ENCODE data around the gene MEGF6. TPM values are rescaled to one million over a fixed set of nuclear protein-coding genes. Genes with fewer than 3 reads are reported as not detected.

The MEGF6 gene
- total RNA-seq, 4 donors from 2014 or later, result 4.1 to 27.1 (median 11.4) TPM

DNA sequence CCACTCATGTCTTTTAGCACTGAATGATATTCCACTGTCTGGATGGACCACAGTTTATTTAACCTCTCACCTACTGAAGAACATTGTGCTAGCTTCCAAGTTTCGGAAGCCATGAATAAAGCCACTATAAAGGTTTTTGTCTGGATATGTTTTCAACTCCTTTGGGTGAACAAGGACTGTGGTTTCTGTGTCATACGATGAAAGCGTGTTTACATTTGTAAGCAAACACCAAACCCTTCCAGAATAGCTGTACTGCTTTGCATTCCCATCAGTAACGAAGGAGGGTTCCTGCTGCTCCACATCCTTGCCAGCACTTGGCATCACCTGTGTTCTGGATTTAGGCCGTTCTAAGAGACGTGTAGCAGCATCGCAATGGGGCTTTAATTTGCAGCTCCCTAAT, 167.5 kb downstream of the MEGF6 start:
- H3K36me3 ChIP-seq, result no peaks in the 10 kb centered on the region
- peaks cover 0 to 3% of the 10 kb centered on the region in 2 donors for H3K9me3 ChIP-seq
- WGBS, 2 donors (ENCODE audit: low coverage in 1 of 2), result 67% methylated on average over 7 of the region's 7 CpGs; no CpG with 5 or more reads in 1 of the 2 donors
- TF ChIP-seq EP300 (IDR thresholded peaks at IDR 0.05; ENCODE audit: low read depth) (no peak), POLR2A (IDR thresholded peaks at IDR 0.05) (no peak), POLR2AphosphoS5 (IDR thresholded peaks at IDR 0.05) (no peak)
- TF ChIP-seq, protein P1, sequence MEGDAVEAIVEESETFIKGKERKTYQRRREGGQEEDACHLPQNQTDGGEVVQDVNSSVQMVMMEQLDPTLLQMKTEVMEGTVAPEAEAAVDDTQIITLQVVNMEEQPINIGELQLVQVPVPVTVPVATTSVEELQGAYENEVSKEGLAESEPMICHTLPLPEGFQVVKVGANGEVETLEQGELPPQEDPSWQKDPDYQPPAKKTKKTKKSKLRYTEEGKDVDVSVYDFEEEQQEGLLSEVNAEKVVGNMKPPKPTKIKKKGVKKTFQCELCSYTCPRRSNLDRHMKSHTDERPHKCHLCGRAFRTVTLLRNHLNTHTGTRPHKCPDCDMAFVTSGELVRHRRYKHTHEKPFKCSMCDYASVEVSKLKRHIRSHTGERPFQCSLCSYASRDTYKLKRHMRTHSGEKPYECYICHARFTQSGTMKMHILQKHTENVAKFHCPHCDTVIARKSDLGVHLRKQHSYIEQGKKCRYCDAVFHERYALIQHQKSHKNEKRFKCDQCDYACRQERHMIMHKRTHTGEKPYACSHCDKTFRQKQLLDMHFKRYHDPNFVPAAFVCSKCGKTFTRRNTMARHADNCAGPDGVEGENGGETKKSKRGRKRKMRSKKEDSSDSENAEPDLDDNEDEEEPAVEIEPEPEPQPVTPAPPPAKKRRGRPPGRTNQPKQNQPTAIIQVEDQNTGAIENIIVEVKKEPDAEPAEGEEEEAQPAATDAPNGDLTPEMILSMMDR (IDR thresholded peaks at IDR 0.05), result no peak
- H3K27me3 ChIP-seq, result peaks cover 24% of the 10 kb centered on the region
- intact Hi-C loops (cut with DNase I; ENCODE audit: low total_unique reads), result no loop called here
- H3K4me3 ChIP-seq, result no peak overlapping the region
- no peak for DNase-seq
- H3K4me1 ChIP-seq, result no peaks in the 10 kb centered on the region
- H3K27ac ChIP-seq, result no peak overlapping the region
- in situ Hi-C loops (cut with MboI; ENCODE audit: low pct_ligation_motif_present in 1 of 4, low pct_unique_long_range_greater_than_20kb in 1 of 4, low sequenced_read_pairs in 3 of 4), result loop anchor here in 2 of 4 donors (25.0 kb wide), 2 partner anchors 432 to 607 kb away; partner anchors contain the start of gene ACTRT2 (in 2 of the 2)

DNA sequence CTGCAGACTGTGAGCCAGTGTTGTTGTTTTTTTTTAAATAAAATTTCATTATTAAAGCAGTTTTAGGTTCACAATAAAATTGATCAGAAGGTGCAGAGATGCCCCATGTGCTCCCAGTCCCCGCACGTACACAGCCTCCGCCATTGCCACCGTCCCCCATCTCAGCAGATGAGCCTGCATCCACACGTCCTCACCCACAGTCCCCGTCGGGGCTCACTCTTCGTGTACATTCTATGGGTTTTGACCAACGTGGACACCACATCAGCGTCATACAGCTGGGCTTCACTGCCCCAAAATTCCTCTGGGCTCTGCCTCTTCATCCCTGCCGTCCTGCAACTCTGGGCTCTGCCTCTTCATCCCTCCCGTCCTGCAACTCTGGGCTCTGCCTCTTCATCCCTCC, 168.4 kb downstream of the MEGF6 start:
- Histone ChIP-seq H3K4me1 (no peaks in the 10 kb centered on the region), H3K4me3 (no peak overlapping the region), H3K27me3 (peaks cover 24% of the 10 kb centered on the region), H3K27ac (no peak overlapping the region), H3K9me3 (peaks cover 0 to 1% of the 10 kb centered on the region in 2 donors), H3K36me3 (no peaks in the 10 kb centered on the region)
- WGBS, 2 donors (ENCODE audit: low coverage in 1 of 2), result 60 to 80% methylated on average over 1 to 12 of the region's 12 CpGs
- intact Hi-C loops (cut with DNase I; ENCODE audit: low total_unique reads), result no loop called here
- in situ Hi-C loops (cut with MboI; ENCODE audit: low pct_ligation_motif_present in 1 of 4, low pct_unique_long_range_greater_than_20kb in 1 of 4, low sequenced_read_pairs in 3 of 4), result loop anchor here in 2 of 4 donors (25.0 kb wide), 2 partner anchors 431 to 606 kb away; partner anchors contain the start of gene ACTRT2 (in 2 of the 2)
- no peak for DNase-seq
- TF ChIP-seq POLR2AphosphoS5 (IDR thresholded peaks at IDR 0.05) (no peak), POLR2A (IDR thresholded peaks at IDR 0.05) (no peak), EP300 (IDR thresholded peaks at IDR 0.05; ENCODE audit: low read depth) (no peak)
- TF ChIP-seq, protein P1 (IDR thresholded peaks at IDR 0.05), result no peak

DNA sequence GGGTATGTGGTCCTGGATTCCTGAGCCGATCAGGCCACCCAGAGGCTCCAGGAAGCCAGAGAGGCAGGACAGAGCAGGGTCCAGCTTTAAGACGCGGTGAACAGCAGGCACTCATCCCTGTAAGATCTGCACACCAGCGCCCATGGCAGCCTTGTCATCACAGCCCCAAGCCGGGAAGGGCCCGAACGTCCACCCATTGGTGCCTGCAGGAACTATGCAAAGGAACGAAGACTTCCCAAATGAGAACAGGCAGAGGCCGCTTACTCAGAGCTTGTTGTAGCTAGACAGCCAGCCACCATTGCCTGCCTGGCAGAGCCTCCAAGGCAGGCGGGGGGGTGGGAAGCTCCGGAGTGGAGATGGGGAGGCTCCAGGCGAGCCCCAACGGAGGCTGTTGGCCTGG, 169.0 kb downstream of the MEGF6 start:
- WGBS, 2 donors (ENCODE audit: low coverage in 1 of 2), result 77% methylated on average over 11 of the region's 13 CpGs; no CpG with 5 or more reads in 1 of the 2 donors
- DNase-seq, result no peak
- Histone ChIP-seq H3K36me3 (no peaks in the 10 kb centered on the region), H3K4me3 (no peak overlapping the region), H3K27ac (no peak overlapping the region), H3K4me1 (no peaks in the 10 kb centered on the region), H3K27me3 (peaks cover 24% of the 10 kb centered on the region), H3K9me3 (no peaks in the 10 kb centered on the region)
- in situ Hi-C loops (cut with MboI; ENCODE audit: low pct_ligation_motif_present in 1 of 4, low pct_unique_long_range_greater_than_20kb in 1 of 4, low sequenced_read_pairs in 3 of 4), result loop anchor here in 2 of 4 donors (25.0 kb wide), 2 partner anchors 430 to 605 kb away; partner anchors contain the start of gene ACTRT2 (in 2 of the 2)
- TF ChIP-seq EP300 (IDR thresholded peaks at IDR 0.05; ENCODE audit: low read depth) (no peak), POLR2A (IDR thresholded peaks at IDR 0.05) (no peak), POLR2AphosphoS5 (IDR thresholded peaks at IDR 0.05) (no peak)
- TF ChIP-seq, protein P1 (IDR thresholded peaks at IDR 0.05), result no peak
- intact Hi-C loops (cut with DNase I; ENCODE audit: low total_unique reads), result no loop called here

DNA sequence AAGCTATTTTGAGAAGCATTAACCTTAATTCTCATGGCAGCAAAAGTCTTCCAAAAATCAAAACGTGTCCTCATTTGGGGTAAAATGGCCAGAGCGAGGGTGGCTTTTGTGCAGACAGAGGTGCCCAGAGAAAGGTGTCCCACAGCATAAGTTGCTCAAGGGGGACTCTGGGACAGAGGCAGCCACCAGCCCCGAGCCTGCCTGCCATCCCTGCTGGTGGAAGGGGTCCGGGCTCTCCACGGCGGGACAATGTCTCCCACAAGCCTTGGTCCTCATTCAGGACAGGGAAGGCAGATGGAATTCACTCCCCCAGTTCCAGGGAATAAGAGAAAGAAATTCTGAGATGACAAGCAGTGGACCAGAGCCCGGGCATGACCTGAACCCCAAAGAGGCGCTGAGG, 169.4 kb downstream of the MEGF6 start:
- intact Hi-C loops (cut with DNase I; ENCODE audit: low total_unique reads), result no loop called here
- Histone ChIP-seq H3K9me3 (no peaks in the 10 kb centered on the region), H3K27me3 (peaks cover 24% of the 10 kb centered on the region), H3K36me3 (no peaks in the 10 kb centered on the region), H3K4me1 (no peaks in the 10 kb centered on the region), H3K27ac (no peak overlapping the region), H3K4me3 (no peak overlapping the region)
- 60 to 82% methylated on average over 1 to 8 of the region's 8 CpGs for WGBS, 2 donors (ENCODE audit: low coverage in 1 of 2)
- in situ Hi-C loops (cut with MboI; ENCODE audit: low pct_ligation_motif_present in 1 of 4, low pct_unique_long_range_greater_than_20kb in 1 of 4, low sequenced_read_pairs in 3 of 4), result loop anchor here in 2 of 4 donors (25.0 kb wide), 2 partner anchors 430 to 605 kb away; partner anchors contain the start of gene ACTRT2 (in 2 of the 2)
- TF ChIP-seq POLR2A (IDR thresholded peaks at IDR 0.05) (no peak), EP300 (IDR thresholded peaks at IDR 0.05; ENCODE audit: low read depth) (no peak), POLR2AphosphoS5 (IDR thresholded peaks at IDR 0.05) (no peak)
- TF ChIP-seq, protein P1 (IDR thresholded peaks at IDR 0.05), result no peak
- DNase-seq, result no peak
